Loucy (cell line): ENCODE measurements around the gene CMTR1.
"Not testable (repeated sequence)": the region's sequence is repeated elsewhere in the genome, so short reads cannot be mapped to it uniquely, and the experiment has no call there.

ENCODE experiments used
- H2AFZ ChIP-seq: fragments of 200-600 bp; sonication (generic); 2 replicates; pipeline ENCODE4 v1.6.0; 2016; ENCODE audit warnings: antibody characterized with exemption, mild to moderate bottlenecking, low read length, moderate library complexity
- H3F3A ChIP-seq: fragments of 200-600 bp; 2 replicates; pipeline ENCODE4 v1.6.0; 2016; ENCODE audit warnings: antibody characterized with exemption, low read depth, mild to moderate bottlenecking
- H3K27me3 ChIP-seq: fragments of 200-600 bp; sonication (generic); 2 replicates; pipeline ENCODE4 v1.6.1; 2014; ENCODE audit warnings: low read length, mild to moderate bottlenecking; ENCODE audit not compliant: insufficient read depth, poor library complexity, severe bottlenecking
- H3K36me3 ChIP-seq: fragments of 200-600 bp; sonication (generic); 2 replicates; pipeline ENCODE4 v1.6.1; 2016; ENCODE audit warnings: low read length; ENCODE audit not compliant: insufficient read depth
- H3K4me1 ChIP-seq: fragments of 200-600 bp; sonication (generic); 2 replicates; pipeline ENCODE4 v1.5.1; 2014; ENCODE audit warnings: low read length, mild to moderate bottlenecking; ENCODE audit not compliant: insufficient read depth, poor library complexity, severe bottlenecking
- H3K4me2 ChIP-seq: fragments of 200-600 bp; sonication (generic); 2 replicates; pipeline ENCODE4 v1.6.0; 2014; ENCODE audit warnings: antibody characterized with exemption, low read length, low read depth, mild to moderate bottlenecking; ENCODE audit not compliant: poor library complexity, severe bottlenecking
- H3K4me3 ChIP-seq: fragments of 200-600 bp; sonication (generic); 2 replicates; pipeline ENCODE4 v1.5.1; 2014; ENCODE audit warnings: low read length, mild to moderate bottlenecking, mixed read lengths; ENCODE audit not compliant: poor library complexity, severe bottlenecking
- H3K79me2 ChIP-seq: fragments of 200-600 bp; sonication (generic); 2 replicates; pipeline ENCODE4 v1.6.1; 2014; ENCODE audit warnings: low read length; ENCODE audit not compliant: insufficient read depth
- H3K9ac ChIP-seq: fragments of 200-600 bp; sonication (generic); 2 replicates; pipeline ENCODE4 v1.6.0; 2014; ENCODE audit warnings: mild to moderate bottlenecking, low read depth, low read length, moderate library complexity; ENCODE audit not compliant: poor library complexity, severe bottlenecking
- H3K9me2 ChIP-seq: fragments of 200-600 bp; sonication (generic); replicated peaks from 2 replicates; pipeline ENCODE4 v1.6.1; 2016; ENCODE audit warnings: low read depth, low read length, mixed read lengths
- H3K9me3 ChIP-seq: fragments of 200-600 bp; sonication (generic); 2 replicates; pipeline ENCODE4 v1.6.1; 2014; ENCODE audit warnings: mild to moderate bottlenecking, antibody characterized with exemption, low read length, low read depth; ENCODE audit not compliant: insufficient read depth
- H4K20me1 ChIP-seq: fragments of 200-600 bp; sonication (generic); 2 replicates; pipeline ENCODE4 v1.6.0; 2014; ENCODE audit warnings: antibody characterized with exemption, low read length, mild to moderate bottlenecking; ENCODE audit not compliant: insufficient read depth, poor library complexity, severe bottlenecking
- CTCF ChIP-seq: fragments of 200-600 bp; sonication (generic); conservative IDR thresholded peaks from 2 replicates; pipeline ENCODE4 v1.5.1; 2014; ENCODE audit warnings: mild to moderate bottlenecking, antibody characterized with exemption, low read length
- EZH2phosphoT487 ChIP-seq: fragments of 200-600 bp; IDR thresholded peaks from 2 replicates; pipeline ENCODE4 v1.6.1; 2018; ENCODE audit warnings: antibody characterized with exemption, mild to moderate bottlenecking, moderate library complexity, borderline replicate concordance

The CMTR1 gene

GRCh38 chr6:37396571-37397180 is 36.3 kb upstream of the CMTR1 start:
- Histone ChIP-seq H2AFZ (no peak overlapping the region), H3K4me2 (no peak overlapping the region), H3F3A (no peaks in the 10 kb centered on the region), H3K36me3 (peaks cover 9% of the 10 kb centered on the region; the same call in 1 of the 2 replicates), H3K9ac (no peak overlapping the region), H3K4me3 (no peak overlapping the region), H3K4me1 (no peaks in the 10 kb centered on the region), H4K20me1 (no peaks in the 10 kb centered on the region), H3K9me2 (no peaks in the 10 kb centered on the region), H3K9me3 (no peaks in the 10 kb centered on the region), H3K79me2 (no peaks in the 10 kb centered on the region), H3K27me3 (no peaks in the 10 kb centered on the region)
- TF ChIP-seq CTCF (no peak), EZH2phosphoT487 (no peak)

- Histone ChIP-seq H3K9me2 (no peaks in the 10 kb centered on the region), H2AFZ (no peak overlapping the region), H3K36me3 (no peaks in the 10 kb centered on the region), H3K4me2 (no peak overlapping the region), H3K4me3 (no peak overlapping the region), H3K27me3 (no peaks in the 10 kb centered on the region), H4K20me1 (no peaks in the 10 kb centered on the region), H3K79me2 (no peaks in the 10 kb centered on the region), H3K9me3 (no peaks in the 10 kb centered on the region), H3K4me1 (no peaks in the 10 kb centered on the region), H3F3A (no peaks in the 10 kb centered on the region), H3K9ac (no peak overlapping the region)
- no peak for TF ChIP-seq CTCF
- TF ChIP-seq EZH2phosphoT487, result no peak
Measured at GRCh38 chr6:37399131-37399530, 33.9 kb upstream of the CMTR1 start.

GRCh38 chr6:37399795-37400490 is 33.1 kb upstream of the CMTR1 start:
- H3K4me3 ChIP-seq, result no peak overlapping the region

GRCh38 chr6:37401658-37402057 is 31.4 kb upstream of the CMTR1 start:
- not testable (repeated sequence) for H3K36me3 ChIP-seq, H3F3A ChIP-seq, H4K20me1 ChIP-seq, H3K79me2 ChIP-seq, H3K4me1 ChIP-seq, H3K9ac ChIP-seq, H2AFZ ChIP-seq, H3K9me3 ChIP-seq, H3K27me3 ChIP-seq, H3K4me2 ChIP-seq, H3K9me2 ChIP-seq, H3K4me3 ChIP-seq

More at GRCh38 chr6:37399795-37400490, 33.1 kb upstream of the CMTR1 start:
- H3K9me3 ChIP-seq, result no peaks in the 10 kb centered on the region
- H4K20me1 ChIP-seq, result no peaks in the 10 kb centered on the region
- no peaks in the 10 kb centered on the region for H3K4me1 ChIP-seq
- TF ChIP-seq CTCF (no peak), EZH2phosphoT487 (no peak)
- H3K79me2 ChIP-seq, result no peaks in the 10 kb centered on the region
- no peaks in the 10 kb centered on the region for H3K36me3 ChIP-seq
- no peak overlapping the region for H3K9ac ChIP-seq
- H3K9me2 ChIP-seq, result no peaks in the 10 kb centered on the region
- no peaks in the 10 kb centered on the region for H3F3A ChIP-seq
- H2AFZ ChIP-seq, result no peak overlapping the region
- H3K27me3 ChIP-seq, result no peaks in the 10 kb centered on the region
- H3K4me2 ChIP-seq, result no peak overlapping the region
